NCI-H2107 (cell line): ENCODE results near the gene SNX10.

Experiments used
- DNase-seq: peaks from one replicate; lab custom pipeline; 2025; lab: John Stamatoyannopoulos, UW

Gene SNX10

GRCh38 chr7:26298472-26299058, 6.9 kb downstream of the SNX10 start:
- DNase-seq: no peak

- no peak for DNase-seq
These were observed 13.6 kb downstream of the SNX10 start for GRCh38 chr7:26305090-26305868.

- DNase-seq: no peak
These were observed 14.4 kb downstream of the SNX10 start for GRCh38 chr7:26305869-26306665.

- no peak for DNase-seq
These were observed 15.1 kb downstream of the SNX10 start for GRCh38 chr7:26306790-26307189.

- no peak for DNase-seq
These were observed 15.6 kb downstream of the SNX10 start for GRCh38 chr7:26307226-26307625.

GRCh38 chr7:26307791-26308190, 16.1 kb downstream of the SNX10 start:
- no peak for DNase-seq

- DNase-seq: no peak
These were observed 16.9 kb downstream of the SNX10 start for GRCh38 chr7:26308551-26308950.

- no peak for DNase-seq
These were observed 17.4 kb downstream of the SNX10 start for GRCh38 chr7:26309089-26309488.

GRCh38 chr7:26311798-26312197, 20.1 kb downstream of the SNX10 start:
- no peak for DNase-seq

GRCh38 chr7:26317211-26317610, 25.5 kb downstream of the SNX10 start:
- DNase-seq: no peak

- no peak for DNase-seq
These were observed 27.3 kb downstream of the SNX10 start for GRCh38 chr7:26318921-26319320.

- DNase-seq: no peak
These were observed 28.0 kb downstream of the SNX10 start for GRCh38 chr7:26319636-26320035.

GRCh38 chr7:26320878-26321277, 29.2 kb downstream of the SNX10 start:
- DNase-seq: no peak

GRCh38 chr7:26321435-26321834, 29.8 kb downstream of the SNX10 start:
- no peak for DNase-seq

GRCh38 chr7:26326211-26326610, 34.5 kb downstream of the SNX10 start:
- DNase-seq: no peak

- no peak for DNase-seq
These were observed 37.1 kb downstream of the SNX10 start for GRCh38 chr7:26328498-26329390.

- DNase-seq: no peak
These were observed 38.0 kb downstream of the SNX10 start for GRCh38 chr7:26329520-26330255.

GRCh38 chr7:26331113-26331512, 39.5 kb downstream of the SNX10 start:
- DNase-seq: no peak

GRCh38 chr7:26331789-26332188, 40.1 kb downstream of the SNX10 start:
- no peak for DNase-seq

GRCh38 chr7:26332698-26333097, 41.0 kb downstream of the SNX10 start:
- no peak for DNase-seq

GRCh38 chr7:26334166-26334859, 42.7 kb downstream of the SNX10 start:
- DNase-seq: no peak
